Hepatocyte (in vitro differentiated cells): ENCODE data around the gene SBK3.

Source experiments
- CTCF ChIP-seq: fragments of 200-600 bp; sonication (generic); IDR thresholded peaks from 2 replicates; pipeline ENCODE4 v1.5.1; 2016; ENCODE audit warnings: antibody characterized with exemption, mild to moderate bottlenecking; ENCODE audit not compliant: poor library complexity
- EZH2phosphoT487 ChIP-seq: fragments of 200-600 bp; sonication (generic); IDR thresholded peaks from one replicate; pipeline ENCODE4 v1.6.1; 2018; ENCODE audit warnings: antibody characterized with exemption, mild to moderate bottlenecking, low read depth, moderate library complexity; ENCODE audit not compliant: unreplicated experiment, severe bottlenecking

GRCh38 chr19:55590617-55591016 lies 45.3 kb upstream of the SBK3 start:
- TF ChIP-seq CTCF, result no peak
- TF ChIP-seq EZH2phosphoT487, result no peak
